CD4-positive, alpha-beta T cell (primary cell): ENCODE results near the gene RSF1. TPM values are rescaled to one million over a fixed set of nuclear protein-coding genes. Genes with fewer than 3 reads are reported as not detected.

ENCODE experiments used
- ATAC-seq: fragments of 200-7000 bp; cut with Tn5 transposase; one replicate; pipeline ENCODE4 v1.10.0; 2022; ENCODE audit warnings: mild to moderate bottlenecking; ENCODE audit not compliant: poor library complexity
- CTCF ChIA-PET: fragments of 350-600 bp; sonication (Branson Sonifier 250); formaldehyde crosslinking; loops from one replicate; lab custom pipeline; 2021; ENCODE audit warnings: antibody characterized with exemption, inconsistent platforms; lab: Charles Lee
- POLR2A ChIA-PET: fragments of 350-600 bp; sonication (Branson Sonifier 250); formaldehyde crosslinking; loops from one replicate; lab custom pipeline; 2021; ENCODE audit warnings: antibody characterized with exemption, inconsistent platforms; lab: Charles Lee
- DNase-seq, 14 experiments: peaks; one replicate each; pipeline ENCODE4 v3.0.0-alpha.2; 2013 to 2020; ENCODE audit warnings: mixed read lengths in 2 of 14
- H3K27ac ChIP-seq, 2 donors: one replicate each; pipeline versions ENCODE4 v1.5.1 to v1.7.0; 2013; ENCODE audit warnings: low read length in 2 of 2, low read depth in 1 of 2, mild to moderate bottlenecking in 1 of 2
- H3K27me3 ChIP-seq, 2 experiments: 1 replicate in 1 of 2; 2 replicates in 1 of 2; pipeline versions ENCODE4 v1.6.1 to v1.7.0; 2013; ENCODE audit warnings: low read length in 2 of 2, control low read depth in 1 of 2, mild to moderate bottlenecking in 1 of 2, moderate library complexity in 1 of 2; ENCODE audit not compliant: insufficient read depth in 2 of 2, control insufficient read depth in 1 of 2
- H3K36me3 ChIP-seq: one replicate; pipeline ENCODE4 v1.6.1; 2013; ENCODE audit warnings: low read length, control low read depth; ENCODE audit not compliant: insufficient read depth
- H3K4me1 ChIP-seq: one replicate; pipeline ENCODE4 v1.6.1; 2013; ENCODE audit warnings: low read length, control low read depth; ENCODE audit not compliant: insufficient read depth
- H3K4me3 ChIP-seq: one replicate; pipeline ENCODE4 v1.5.1; 2013; ENCODE audit warnings: mild to moderate bottlenecking, low read length, moderate library complexity
- H3K9me3 ChIP-seq, 2 experiments: 1 replicate in 1 of 2; 2 replicates in 1 of 2; pipeline versions ENCODE4 v1.6.1 to v1.7.0; 2013; ENCODE audit warnings: low read length in 2 of 2, mild to moderate bottlenecking in 2 of 2, control low read depth in 1 of 2, moderate library complexity in 1 of 2; ENCODE audit not compliant: control insufficient read depth in 1 of 2, insufficient read depth in 1 of 2
- H3K27ac Mint-ChIP-seq: one replicate; pipeline ENCODE4 v1.8.0; 2020; ENCODE audit warnings: mixed read lengths
- H3K27me3 Mint-ChIP-seq: one replicate; pipeline ENCODE4 v1.8.0; 2021; ENCODE audit warnings: mixed read lengths
- H3K36me3 Mint-ChIP-seq: one replicate; pipeline ENCODE4 v1.8.0; 2021; ENCODE audit warnings: low read depth, mixed read lengths
- H3K4me1 Mint-ChIP-seq: one replicate; pipeline ENCODE4 v1.8.0; 2021; ENCODE audit warnings: low read depth, mixed read lengths
- H3K4me3 Mint-ChIP-seq: one replicate; pipeline ENCODE4 v1.8.0; 2020; ENCODE audit warnings: mild to moderate bottlenecking, mixed read lengths
- H3K9me3 Mint-ChIP-seq: one replicate; pipeline ENCODE4 v1.8.0; 2020; ENCODE audit warnings: mixed read lengths
- CTCF ChIP-seq: fragments of 200-600 bp; IDR thresholded peaks from one replicate; pipeline ENCODE4 v1.8.0; 2022; ENCODE audit warnings: antibody characterized with exemption, mild to moderate bottlenecking
- intact Hi-C, 2 experiments: fragments of 100-400 bp; cut with DNase I in 1 of 2; cut with micrococcal nuclease in 1 of 2; formaldehyde crosslinking; loops; one replicate each; pipeline versions ENCODE4 v1.15.1 to v1.9.0; 2023 to 2025; cut with DNase I, micrococcal nuclease
- total RNA-seq, 174 experiments: library from RNA in 2 of 174; stranded (reverse) in 2 of 174; gene quantifications; one replicate each; pipeline ENCODE4 v1.2.3 and lab custom pipeline; 2021 to 2026

RSF1 gene
- total RNA-seq, 2 experiments from 2014 or later = 87.7 to 91.9 TPM

GRCh38 chr11:77800449-77800848 is 20.1 kb downstream of the RSF1 start:
- Mint-ChIP-seq H3K4me1 (peaks cover 67% of the 10 kb centered on the region), H3K36me3 (peaks cover 54% of the 10 kb centered on the region), H3K4me3 (no peak overlapping the region), H3K9me3 (no peaks in the 10 kb centered on the region), H3K27ac (peak overlapping the region; percentile 41), H3K27me3 (no peaks in the 10 kb centered on the region)
- ChIA-PET POLR2A (interaction anchor here (0.7 kb wide), 1 partner anchor 32 kb away, joined by 3 read pairs; no protein-coding TSS in a partner anchor), CTCF (no interaction called here)
- peaks cover 11% of the 10 kb centered on the region for H3K36me3 ChIP-seq
- no peaks in the 10 kb centered on the region for H3K27me3 ChIP-seq
- H3K27ac ChIP-seq = no peak overlapping the region
- no peaks in the 10 kb centered on the region for H3K9me3 ChIP-seq
- TF ChIP-seq CTCF = no peak
- H3K4me3 ChIP-seq = no peak overlapping the region
- H3K4me1 ChIP-seq = peaks cover 19% of the 10 kb centered on the region
- DNase-seq (no peak), ATAC-seq (no peak)
- intact Hi-C loops = no loop called here

- no peaks in the 10 kb centered on the region for H3K27me3 Mint-ChIP-seq
Measured at GRCh38 chr11:77799338-77799737, 21.2 kb downstream of the RSF1 start.

GRCh38 chr11:77793972-77794371 is 26.6 kb downstream of the RSF1 start:
- H3K9me3 ChIP-seq = peaks cover 0 to 12% of the 10 kb centered on the region in 2 experiments
- H3K27ac ChIP-seq = no peak overlapping the region
- H3K27me3 ChIP-seq = no peaks in the 10 kb centered on the region
- H3K27ac Mint-ChIP-seq = no peak overlapping the region
- no peak for DNase-seq
- ATAC-seq = no peak
- H3K4me1 ChIP-seq = peaks cover 19% of the 10 kb centered on the region
- H3K36me3 ChIP-seq = peaks cover 12% of the 10 kb centered on the region
- ChIA-PET CTCF (interaction anchor here (1.3 kb wide), 1 partner anchor 252 kb away, joined by 3 read pairs; no protein-coding TSS in a partner anchor), POLR2A (interaction anchor here (0.8 kb wide), 1 partner anchor 201 kb away, joined by 3 read pairs; no protein-coding TSS in a partner anchor)
- peaks cover 82% of the 10 kb centered on the region for H3K36me3 Mint-ChIP-seq
- H3K27me3 Mint-ChIP-seq = no peaks in the 10 kb centered on the region
- H3K4me3 Mint-ChIP-seq = no peak overlapping the region
- H3K4me3 ChIP-seq = no peak overlapping the region
- intact Hi-C loops = no loop called here
- peaks cover 2% of the 10 kb centered on the region for H3K9me3 Mint-ChIP-seq
- no peak for TF ChIP-seq CTCF
- peaks cover 79% of the 10 kb centered on the region for H3K4me1 Mint-ChIP-seq

More at GRCh38 chr11:77799338-77799737, 21.2 kb downstream of the RSF1 start:
- Histone ChIP-seq H3K4me1 (peaks cover 19% of the 10 kb centered on the region), H3K27ac (no peak overlapping the region), H3K36me3 (peaks cover 11% of the 10 kb centered on the region), H3K9me3 (no peaks in the 10 kb centered on the region), H3K27me3 (no peaks in the 10 kb centered on the region), H3K4me3 (no peak overlapping the region)
- TF ChIP-seq CTCF = no peak
- Mint-ChIP-seq H3K36me3 (peaks cover 59% of the 10 kb centered on the region), H3K4me3 (no peak overlapping the region), H3K4me1 (peaks cover 76% of the 10 kb centered on the region), H3K27ac (peak overlapping the region; percentile 6), H3K9me3 (no peaks in the 10 kb centered on the region)
- intact Hi-C loops = no loop called here
- POLR2A ChIA-PET = no interaction called here
- DNase-seq (no peak), ATAC-seq (no peak)
- CTCF ChIA-PET = no interaction called here
